HG02840 (cell line): Measurements from ENCODE around the gene CPNE5.
"Not testable (repeated sequence)": the region's sequence is repeated elsewhere in the genome, so short reads cannot be mapped to it uniquely, and the experiment has no call there.

Experiments used
- ATAC-seq: cut with Tn5 transposase; IDR thresholded peaks from one replicate; pipeline ENCODE4 v1.9.1; 2021; ENCODE audit warnings: mild to moderate bottlenecking, moderate library complexity, moderate number of reproducible peaks; ENCODE audit not compliant: unreplicated experiment, low FRiP score

The CPNE5 gene

GRCh38 chr6:36731622-36732310 lies 107.5 kb downstream of the CPNE5 start:
- no peak for ATAC-seq

- no peak for ATAC-seq
Observed at GRCh38 chr6:36730424-36731380, 108.5 kb downstream of the CPNE5 start.

GRCh38 chr6:36729161-36729524 lies 110.1 kb downstream of the CPNE5 start:
- ATAC-seq = no peak

- no peak for ATAC-seq
Observed at GRCh38 chr6:36728289-36729160, 110.7 kb downstream of the CPNE5 start.

- no peak for ATAC-seq
Observed at GRCh38 chr6:36727505-36728021, 111.7 kb downstream of the CPNE5 start.

GRCh38 chr6:36725581-36725980 lies 113.7 kb downstream of the CPNE5 start:
- ATAC-seq = no peak

- ATAC-seq = no peak
Observed at GRCh38 chr6:36724514-36725390, 114.5 kb downstream of the CPNE5 start.

- ATAC-seq = not testable (repeated sequence)
Observed at GRCh38 chr6:36723992-36724391, 115.3 kb downstream of the CPNE5 start.

GRCh38 chr6:36722879-36723278 lies 116.4 kb downstream of the CPNE5 start:
- no peak for ATAC-seq

- no peak for ATAC-seq
Observed at GRCh38 chr6:36722365-36722764, 116.9 kb downstream of the CPNE5 start.

GRCh38 chr6:36721369-36722140 lies 117.7 kb downstream of the CPNE5 start:
- ATAC-seq = no peak

- no peak for ATAC-seq
Observed at GRCh38 chr6:36720251-36721141, 118.7 kb downstream of the CPNE5 start.

GRCh38 chr6:36719126-36719525 lies 120.1 kb downstream of the CPNE5 start:
- ATAC-seq = no peak

GRCh38 chr6:36718560-36718959 lies 120.7 kb downstream of the CPNE5 start:
- ATAC-seq = no peak

- no peak for ATAC-seq
Observed at GRCh38 chr6:36717871-36718540, 121.2 kb downstream of the CPNE5 start.

- no peak for ATAC-seq
Observed at GRCh38 chr6:36717231-36717825, 121.9 kb downstream of the CPNE5 start.
